Erythroblast (primary cell): ENCODE results near the gene PDE4DIP.
"Not testable (repeated sequence)": the region's sequence is repeated elsewhere in the genome, so short reads cannot be mapped to it uniquely, and the experiment has no call there.

Source experiments
- DNase-seq, 2 experiments: peaks; one replicate each; lab custom pipeline; 2025; lab: John Stamatoyannopoulos, UW

The PDE4DIP gene

GRCh38 chr1:148844220-148844619, at the start of gene PDE4DIP:
Gene PDE4DIP (plus strand): TSS chr1:148844428. CDS start chr1:148844775, 347 bp downstream.
- DNase-seq: not testable (repeated sequence)

- not testable (repeated sequence) for DNase-seq
These were observed 35.8 kb upstream of the PDE4DIP start for GRCh38 chr1:148808268-148808928.

GRCh38 chr1:148808929-148809283, 35.3 kb upstream of the PDE4DIP start:
- DNase-seq: not testable (repeated sequence)

GRCh38 chr1:148822180-148822579, 22.0 kb upstream of the PDE4DIP start:
- DNase-seq: not testable (repeated sequence)

- not testable (repeated sequence) for DNase-seq
These were observed 20.4 kb upstream of the PDE4DIP start for GRCh38 chr1:148823822-148824221.

GRCh38 chr1:148825029-148825428, 19.2 kb upstream of the PDE4DIP start:
- DNase-seq: not testable (repeated sequence)

- not testable (repeated sequence) for DNase-seq
These were observed 15.7 kb upstream of the PDE4DIP start for GRCh38 chr1:148828531-148828930.

GRCh38 chr1:148828962-148829361, 15.3 kb upstream of the PDE4DIP start:
- not testable (repeated sequence) for DNase-seq

- not testable (repeated sequence) for DNase-seq
These were observed 14.9 kb upstream of the PDE4DIP start for GRCh38 chr1:148829365-148829764.

GRCh38 chr1:148841262-148841661, 3.0 kb upstream of the PDE4DIP start:
- not testable (repeated sequence) for DNase-seq

- DNase-seq: not testable (repeated sequence)
These were observed 423 bp downstream of the PDE4DIP start for GRCh38 chr1:148844651-148845050.

- DNase-seq: not testable (repeated sequence)
These were observed 840 bp downstream of the PDE4DIP start for GRCh38 chr1:148845068-148845467.

- not testable (repeated sequence) for DNase-seq
These were observed 6.1 kb downstream of the PDE4DIP start for GRCh38 chr1:148850347-148850746.

- DNase-seq: not testable (repeated sequence)
These were observed 6.6 kb downstream of the PDE4DIP start for GRCh38 chr1:148850840-148851239.

GRCh38 chr1:148851684-148852083, 7.5 kb downstream of the PDE4DIP start:
- DNase-seq: not testable (repeated sequence)

- not testable (repeated sequence) for DNase-seq
These were observed 9.1 kb downstream of the PDE4DIP start for GRCh38 chr1:148853363-148853762.

GRCh38 chr1:148854063-148854462, 9.8 kb downstream of the PDE4DIP start:
- DNase-seq: not testable (repeated sequence)

GRCh38 chr1:148855367-148855766, 11.1 kb downstream of the PDE4DIP start:
- not testable (repeated sequence) for DNase-seq

GRCh38 chr1:148860049-148860448, 15.8 kb downstream of the PDE4DIP start:
- DNase-seq: not testable (repeated sequence)

- not testable (repeated sequence) for DNase-seq
These were observed 16.5 kb downstream of the PDE4DIP start for GRCh38 chr1:148860579-148861259.

GRCh38 chr1:148862590-148862989, 18.4 kb downstream of the PDE4DIP start:
- not testable (repeated sequence) for DNase-seq

GRCh38 chr1:148868924-148869633, 24.9 kb downstream of the PDE4DIP start:
- DNase-seq: not testable (repeated sequence)

GRCh38 chr1:148869634-148869961, 25.4 kb downstream of the PDE4DIP start:
- not testable (repeated sequence) for DNase-seq
